Activated CD4-positive, alpha-beta T cell treated with anti-CD3 and anti-CD28 coated beads, Interleukin-2, amount 50 U/mL, for 4 hours (primary cell): Measurements from ENCODE around the gene MRPS5.

Experiments
- DNase-seq, 2 experiments: peaks; one replicate each; pipeline ENCODE4 v3.0.0-alpha.2; 2020

The MRPS5 gene

GRCh38 chr2:95059656-95060370 lies 61.8 kb downstream of the MRPS5 start:
- no peak for DNase-seq

- no peak for DNase-seq
These were observed 62.5 kb downstream of the MRPS5 start for GRCh38 chr2:95058989-95059641.

- no peak for DNase-seq
These were observed 63.1 kb downstream of the MRPS5 start for GRCh38 chr2:95058466-95058988.

GRCh38 chr2:95057535-95058370 lies 63.9 kb downstream of the MRPS5 start:
- no peak for DNase-seq

GRCh38 chr2:95056461-95057459 lies 64.8 kb downstream of the MRPS5 start:
- DNase-seq = no peak

GRCh38 chr2:95056044-95056443 lies 65.6 kb downstream of the MRPS5 start:
- no peak for DNase-seq

GRCh38 chr2:95055262-95055661 lies 66.3 kb downstream of the MRPS5 start:
- no peak for DNase-seq

- no peak for DNase-seq
These were observed 67.6 kb downstream of the MRPS5 start for GRCh38 chr2:95054016-95054415.

- no peak for DNase-seq
These were observed 68.1 kb downstream of the MRPS5 start for GRCh38 chr2:95053543-95053942.

GRCh38 chr2:95052804-95053479 lies 68.7 kb downstream of the MRPS5 start:
- no peak for DNase-seq

GRCh38 chr2:95052307-95052706 lies 69.3 kb downstream of the MRPS5 start:
- DNase-seq = no peak

GRCh38 chr2:95051626-95052025 lies 70.0 kb downstream of the MRPS5 start:
- DNase-seq = no peak

GRCh38 chr2:95050385-95051300 lies 71.0 kb downstream of the MRPS5 start:
- DNase-seq = no peak

- no peak for DNase-seq
These were observed 71.6 kb downstream of the MRPS5 start for GRCh38 chr2:95049961-95050360.

- DNase-seq = no peak
These were observed 72.0 kb downstream of the MRPS5 start for GRCh38 chr2:95049683-95049955.

GRCh38 chr2:95048825-95049682 lies 72.6 kb downstream of the MRPS5 start:
- DNase-seq = no peak

- no peak for DNase-seq
These were observed 73.7 kb downstream of the MRPS5 start for GRCh38 chr2:95047629-95048510.

- no peak for DNase-seq
These were observed 75.1 kb downstream of the MRPS5 start for GRCh38 chr2:95046371-95047112.
